ENCODE measurements around the gene MLLT3. TPM values are rescaled to one million over a fixed set of nuclear protein-coding genes. Genes with fewer than 3 reads are reported as not detected.

The MLLT3 gene
- total RNA-seq, 1 donor from 2014 or later = 35.1 TPM

DNA sequence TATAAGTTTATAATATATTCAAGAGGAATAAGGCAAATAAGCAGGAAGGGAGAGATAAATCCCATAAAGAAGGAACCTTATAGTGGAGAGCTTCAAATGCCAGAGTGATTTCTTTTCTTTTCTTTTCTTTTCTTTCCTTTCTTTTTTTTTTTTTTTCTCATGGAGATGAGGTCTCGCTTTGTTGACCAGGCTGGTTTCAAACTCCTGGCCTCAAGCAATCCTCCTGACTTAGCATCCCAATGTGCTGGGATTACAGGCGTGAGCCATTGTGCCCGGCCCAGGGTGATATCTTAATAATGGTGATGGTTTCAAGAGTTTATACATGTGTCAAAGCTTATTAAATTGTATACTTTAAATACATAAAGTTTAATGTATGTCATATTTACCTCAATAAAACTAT lies 42.2 kb upstream of the MLLT3 start:
- H3K79me2 ChIP-seq (ENCODE audit: insufficient read depth, low read length) = peaks cover 3% of the 10 kb centered on the region
- H3K9me3 Mint-ChIP-seq (ENCODE audit: unreplicated experiment) = no peaks in the 10 kb centered on the region
- H3K27ac ChIP-seq (ENCODE audit: low read depth, low read length) = no peak overlapping the region
- no peaks in the 10 kb centered on the region for H3K4me1 ChIP-seq (ENCODE audit: insufficient read depth, low read length)
- no peak overlapping the region for H3K4me3 Mint-ChIP-seq (ENCODE audit: unreplicated experiment)
- H3K4me2 ChIP-seq (ENCODE audit: low read length) = no peak overlapping the region
- no peak overlapping the region for H3K9ac ChIP-seq (ENCODE audit: low read length)
- H3K27ac Mint-ChIP-seq (ENCODE audit: unreplicated experiment) = no peak overlapping the region
- no peak overlapping the region for H3K4me3 ChIP-seq (ENCODE audit: insufficient read depth, low read depth, low read length)
- no peaks in the 10 kb centered on the region for H4K20me1 ChIP-seq (ENCODE audit: insufficient read depth, low read length)
- H3K9me3 ChIP-seq (ENCODE audit: insufficient read depth, low read depth, low read length) = no peaks in the 10 kb centered on the region
- H2AFZ ChIP-seq (ENCODE audit: low read depth, low read length) = no peak overlapping the region
- no peaks in the 10 kb centered on the region for H3K27me3 Mint-ChIP-seq (ENCODE audit: low read depth, unreplicated experiment)
- no peaks in the 10 kb centered on the region for H3K36me3 ChIP-seq (ENCODE audit: insufficient read depth, low read length)
- H3K4me1 Mint-ChIP-seq (ENCODE audit: low read depth, unreplicated experiment) = peaks cover 4% of the 10 kb centered on the region
- no peak for TF ChIP-seq EZH2 (IDR thresholded peaks at IDR 0.05; ENCODE audit: insufficient read depth, low read length)
- TF ChIP-seq CTCF (IDR thresholded peaks at IDR 0.05; ENCODE audit: insufficient read depth, low read depth, low read length) = no peak
- FAIRE-seq (no peak), DNase-seq (ENCODE audit: low read depth) (no peak)
- H3K27me3 ChIP-seq (ENCODE audit: insufficient read depth, low read length) = no peaks in the 10 kb centered on the region
- H3K36me3 Mint-ChIP-seq (ENCODE audit: low read depth, unreplicated experiment) = no peaks in the 10 kb centered on the region

GRCh38 chr9:20663133-20663532 lies 40.8 kb upstream of the MLLT3 start:
- FAIRE-seq = no peak
- Histone ChIP-seq H3K27ac (ENCODE audit: low read depth, low read length) (no peak overlapping the region), H4K20me1 (ENCODE audit: insufficient read depth, low read length) (no peaks in the 10 kb centered on the region), H3K27me3 (ENCODE audit: insufficient read depth, low read length) (no peaks in the 10 kb centered on the region), H3K4me1 (ENCODE audit: insufficient read depth, low read length) (no peaks in the 10 kb centered on the region), H3K4me2 (ENCODE audit: low read length) (no peak overlapping the region), H3K36me3 (ENCODE audit: insufficient read depth, low read length) (no peaks in the 10 kb centered on the region), H3K4me3 (ENCODE audit: insufficient read depth, low read depth, low read length) (no peak overlapping the region), H3K79me2 (ENCODE audit: insufficient read depth, low read length) (peaks cover 3% of the 10 kb centered on the region), H2AFZ (ENCODE audit: low read depth, low read length) (no peak overlapping the region), H3K9me3 (ENCODE audit: insufficient read depth, low read depth, low read length) (no peaks in the 10 kb centered on the region), H3K9ac (ENCODE audit: low read length) (no peak overlapping the region)
- H3K9me3 Mint-ChIP-seq (ENCODE audit: unreplicated experiment) = no peaks in the 10 kb centered on the region
- H3K4me1 Mint-ChIP-seq (ENCODE audit: low read depth, unreplicated experiment) = peaks cover 4% of the 10 kb centered on the region
- H3K27me3 Mint-ChIP-seq (ENCODE audit: low read depth, unreplicated experiment) = no peaks in the 10 kb centered on the region
- H3K36me3 Mint-ChIP-seq (ENCODE audit: low read depth, unreplicated experiment) = no peaks in the 10 kb centered on the region
- DNase-seq (ENCODE audit: low read depth) = no peak
- no peak overlapping the region for H3K27ac Mint-ChIP-seq (ENCODE audit: unreplicated experiment)
- no peak overlapping the region for H3K4me3 Mint-ChIP-seq (ENCODE audit: unreplicated experiment)
- TF ChIP-seq EZH2 (IDR thresholded peaks at IDR 0.05; ENCODE audit: insufficient read depth, low read length) = no peak
- no peak for TF ChIP-seq CTCF (IDR thresholded peaks at IDR 0.05; ENCODE audit: insufficient read depth, low read depth, low read length)

DNA sequence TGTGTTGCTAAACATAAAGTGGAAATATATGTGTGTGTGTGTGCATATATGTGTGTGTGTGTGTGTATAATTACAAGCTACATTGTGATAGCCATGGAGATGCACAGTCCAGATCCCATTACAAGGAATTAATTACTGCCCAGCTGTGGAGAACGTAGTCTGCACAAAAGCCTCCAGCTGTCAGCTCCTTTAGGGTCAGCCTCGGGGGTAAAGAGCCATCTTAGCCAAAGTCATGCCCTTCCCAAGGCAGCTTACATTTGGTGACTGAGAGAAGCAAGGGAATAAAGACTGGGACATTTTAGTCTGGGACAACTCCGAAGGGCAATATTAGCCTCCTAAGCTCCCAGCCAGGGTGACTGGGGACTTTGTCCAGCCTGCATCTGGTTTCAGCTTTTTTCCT lies 39.9 kb upstream of the MLLT3 start:
- Histone ChIP-seq H3K79me2 (ENCODE audit: insufficient read depth, low read length) (peaks cover 3% of the 10 kb centered on the region), H3K9me3 (ENCODE audit: insufficient read depth, low read depth, low read length) (no peaks in the 10 kb centered on the region), H3K27ac (ENCODE audit: low read depth, low read length) (no peak overlapping the region), H3K27me3 (ENCODE audit: insufficient read depth, low read length) (no peaks in the 10 kb centered on the region), H2AFZ (ENCODE audit: low read depth, low read length) (no peak overlapping the region), H3K4me3 (ENCODE audit: insufficient read depth, low read depth, low read length) (no peak overlapping the region), H4K20me1 (ENCODE audit: insufficient read depth, low read length) (no peaks in the 10 kb centered on the region), H3K4me2 (ENCODE audit: low read length) (no peak overlapping the region), H3K36me3 (ENCODE audit: insufficient read depth, low read length) (no peaks in the 10 kb centered on the region), H3K9ac (ENCODE audit: low read length) (no peak overlapping the region), H3K4me1 (ENCODE audit: insufficient read depth, low read length) (no peaks in the 10 kb centered on the region)
- FAIRE-seq (no peak), DNase-seq (ENCODE audit: low read depth) (no peak)
- Mint-ChIP-seq H3K4me3 (ENCODE audit: unreplicated experiment) (no peak overlapping the region), H3K27ac (ENCODE audit: unreplicated experiment) (no peak overlapping the region), H3K36me3 (ENCODE audit: low read depth, unreplicated experiment) (no peaks in the 10 kb centered on the region), H3K4me1 (ENCODE audit: low read depth, unreplicated experiment) (peaks cover 4% of the 10 kb centered on the region), H3K9me3 (ENCODE audit: unreplicated experiment) (no peaks in the 10 kb centered on the region), H3K27me3 (ENCODE audit: low read depth, unreplicated experiment) (no peaks in the 10 kb centered on the region)
- TF ChIP-seq CTCF (IDR thresholded peaks at IDR 0.05; ENCODE audit: insufficient read depth, low read depth, low read length) (no peak), EZH2 (IDR thresholded peaks at IDR 0.05; ENCODE audit: insufficient read depth, low read length) (no peak)
